ENCODE results near the gene DNPH1. TPM values are rescaled to one million over a fixed set of nuclear protein-coding genes. Genes with fewer than 3 reads are reported as not detected.

Gene DNPH1
- total and polyA plus RNA-seq, 9 donors: 20.1 to 32.0 (median 27.1) TPM

DNA sequence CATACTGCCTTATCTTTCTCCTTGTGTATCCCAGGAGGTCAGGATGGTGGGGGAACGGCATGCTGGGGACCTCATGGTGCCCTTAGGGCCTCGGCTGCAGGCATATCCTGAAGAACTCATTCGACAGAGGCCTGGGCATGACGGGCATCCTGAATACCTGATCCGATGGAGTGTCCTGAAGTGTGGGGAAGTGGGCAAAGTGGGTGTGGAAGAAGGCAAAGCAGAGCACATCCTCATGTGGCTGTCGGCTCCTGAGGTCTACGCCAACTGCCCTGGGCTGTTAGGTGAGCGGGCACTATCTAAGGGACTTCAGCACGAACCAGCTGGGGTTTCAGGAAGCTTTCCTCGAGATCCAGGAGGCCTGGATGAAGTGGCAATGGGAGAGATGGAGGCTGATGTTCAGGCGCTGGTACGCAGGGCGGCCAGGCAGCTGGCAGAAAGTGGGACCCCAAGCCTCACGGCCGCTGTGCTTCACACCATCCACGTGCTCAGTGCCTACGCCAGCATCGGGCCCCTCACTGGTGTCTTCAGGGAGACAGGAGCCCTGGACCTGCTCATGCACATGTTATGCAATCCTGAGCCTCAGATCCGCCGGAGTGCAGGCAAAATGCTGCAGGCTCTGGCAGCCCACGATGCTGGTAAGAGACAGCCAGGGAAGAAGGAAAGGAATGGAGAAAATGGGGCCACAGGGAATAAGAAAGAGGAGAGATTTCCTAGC, 44.9 kb downstream of the DNPH1 start:
- Histone ChIP-seq H3K27me3 (ENCODE audit: control insufficient read depth, insufficient read depth, low read length) (no peaks in the 10 kb centered on the region), H3K36me3 (ENCODE audit: control insufficient read depth, insufficient read depth, low read length) (peaks cover 66% of the 10 kb centered on the region), H3K27ac (ENCODE audit: low read length) (no peak overlapping the region), H3K9me3 (replicated peaks; ENCODE audit: control insufficient read depth, low read depth, low read length) (no peaks in the 10 kb centered on the region), H3K4me3 (ENCODE audit: low read length) (no peak overlapping the region), H3K4me1 (ENCODE audit: control insufficient read depth, insufficient read depth, low read length) (peaks cover 18% of the 10 kb centered on the region)
- DNase-seq: no peak
- WGBS (ENCODE audit: insufficient coverage): 89% methylated on average over 21 of the region's 21 CpGs

DNA sequence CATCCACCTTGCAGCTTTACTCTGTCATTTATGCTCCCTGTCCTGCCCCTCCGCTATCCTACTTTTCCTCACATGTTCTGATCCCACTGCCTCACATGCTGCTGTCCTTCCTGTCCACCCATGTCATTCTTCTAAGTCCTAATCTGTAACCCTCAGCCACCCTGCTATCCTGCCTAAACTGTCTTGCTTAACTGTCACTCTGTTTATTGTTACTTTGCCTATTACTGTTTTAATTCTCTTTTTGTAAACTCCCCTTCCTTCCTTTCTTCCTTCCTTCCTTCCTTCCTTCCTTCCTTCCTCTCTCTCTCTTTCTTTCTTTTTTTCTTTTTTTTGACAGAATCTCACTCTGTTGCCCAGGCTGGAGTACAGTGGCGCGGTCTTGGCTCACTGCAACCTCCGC, 45.8 kb downstream of the DNPH1 start:
- Histone ChIP-seq H3K27me3 (ENCODE audit: control insufficient read depth, insufficient read depth, low read length) (no peaks in the 10 kb centered on the region), H3K9me3 (replicated peaks; ENCODE audit: control insufficient read depth, low read depth, low read length) (no peaks in the 10 kb centered on the region), H3K4me3 (ENCODE audit: low read length) (no peak overlapping the region), H3K4me1 (ENCODE audit: control insufficient read depth, insufficient read depth, low read length) (peaks cover 18% of the 10 kb centered on the region), H3K27ac (ENCODE audit: low read length) (no peak overlapping the region), H3K36me3 (ENCODE audit: control insufficient read depth, insufficient read depth, low read length) (peaks cover 69% of the 10 kb centered on the region)
- WGBS (ENCODE audit: insufficient coverage): 100% methylated on average over 4 of the region's 4 CpGs
- DNase-seq: no peak

DNA sequence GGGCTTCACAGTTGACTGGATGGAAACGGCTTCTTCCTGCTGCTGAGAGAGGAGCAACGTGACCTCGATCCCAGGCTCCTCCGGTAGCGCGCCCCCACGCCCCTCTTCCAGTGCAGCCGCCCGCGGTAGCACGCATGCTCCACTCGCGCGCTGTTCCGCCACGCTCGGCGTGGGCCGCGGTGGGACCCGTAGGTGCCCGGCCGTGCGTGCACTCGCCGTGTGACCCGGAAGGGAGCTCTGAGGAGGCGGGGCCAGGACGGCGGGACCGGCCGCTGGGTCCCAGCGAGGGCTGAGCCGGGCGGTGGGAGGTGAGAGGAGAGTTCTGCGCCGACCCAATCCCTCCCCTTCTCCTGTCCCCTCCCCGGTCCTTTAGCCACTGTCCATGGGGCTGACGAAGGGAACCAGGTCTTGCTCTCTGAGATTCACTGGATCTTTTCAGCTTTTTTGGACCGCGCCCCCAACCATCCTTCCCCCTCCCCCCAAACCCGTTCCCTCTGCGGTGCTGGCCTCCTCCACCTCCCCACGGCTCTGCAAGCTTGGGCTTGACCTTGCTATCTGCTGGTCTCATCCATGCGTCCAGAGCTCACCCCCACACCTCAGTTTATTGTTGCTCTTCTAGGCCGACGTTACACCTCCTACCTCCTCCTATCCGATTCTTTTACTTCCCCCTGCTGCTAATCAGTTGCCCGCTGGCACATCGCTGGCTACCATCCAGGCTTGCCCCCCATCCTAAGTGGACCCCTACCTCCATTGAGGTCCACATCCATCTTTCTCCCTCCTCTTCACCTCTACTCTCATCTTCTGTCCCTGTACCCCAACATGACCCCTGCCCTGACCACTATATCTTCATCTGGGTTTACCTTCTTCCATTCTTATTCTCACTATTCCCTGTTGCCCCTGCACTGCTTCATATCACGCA, 47.1 kb downstream of the DNPH1 start, which contains the start of gene CUL9:
Gene CUL9, plus strand, starts transcription at position 255 of the 919 bp plus-strand sequence. CDS start 2,115 bp downstream, outside the sequence.
- H3K9me3 ChIP-seq (replicated peaks; ENCODE audit: control insufficient read depth, low read depth, low read length): no peaks in the 10 kb centered on the region
- peak; percentile 92 for DNase-seq
- H3K4me1 ChIP-seq (ENCODE audit: control insufficient read depth, insufficient read depth, low read length): peaks cover 18% of the 10 kb centered on the region
- 2% methylated on average over 47 of the region's 51 CpGs for WGBS (ENCODE audit: insufficient coverage)
- no peaks in the 10 kb centered on the region for H3K27me3 ChIP-seq (ENCODE audit: control insufficient read depth, insufficient read depth, low read length)
- H3K4me3 ChIP-seq (ENCODE audit: low read length): peak within 1 kb of the TSS; percentile 85
- H3K36me3 ChIP-seq (ENCODE audit: control insufficient read depth, insufficient read depth, low read length): peaks cover 63% of the 10 kb centered on the region
- H3K27ac ChIP-seq (ENCODE audit: low read length): peak within 1 kb of the TSS; percentile 56

DNA sequence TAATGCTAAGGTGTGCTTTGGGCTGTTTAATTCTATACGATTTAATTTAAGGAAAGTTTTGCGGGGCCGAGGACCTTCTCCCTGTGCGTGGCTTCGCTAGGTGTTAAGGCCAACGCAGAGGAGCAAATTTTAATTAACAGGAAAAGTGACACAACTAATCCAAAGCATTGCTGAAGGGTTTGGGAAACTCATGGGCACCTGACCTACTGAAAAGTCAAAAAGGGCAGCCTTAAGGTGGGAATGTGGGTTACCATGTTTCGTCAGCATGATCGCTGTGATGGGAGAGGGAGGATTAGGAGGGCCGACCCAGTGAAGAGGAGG, 47.7 kb downstream of the DNPH1 start:
- H3K9me3 ChIP-seq (replicated peaks; ENCODE audit: control insufficient read depth, low read depth, low read length): no peaks in the 10 kb centered on the region
- H3K27me3 ChIP-seq (ENCODE audit: control insufficient read depth, insufficient read depth, low read length): no peaks in the 10 kb centered on the region
- peak overlapping the region; percentile 85 for H3K4me3 ChIP-seq (ENCODE audit: low read length)
- no peak for DNase-seq
- H3K27ac ChIP-seq (ENCODE audit: low read length): peak overlapping the region; percentile 56
- peaks cover 18% of the 10 kb centered on the region for H3K4me1 ChIP-seq (ENCODE audit: control insufficient read depth, insufficient read depth, low read length)
- WGBS (ENCODE audit: insufficient coverage): 31% methylated on average over 7 of the region's 9 CpGs
- peaks cover 62% of the 10 kb centered on the region for H3K36me3 ChIP-seq (ENCODE audit: control insufficient read depth, insufficient read depth, low read length)

DNA sequence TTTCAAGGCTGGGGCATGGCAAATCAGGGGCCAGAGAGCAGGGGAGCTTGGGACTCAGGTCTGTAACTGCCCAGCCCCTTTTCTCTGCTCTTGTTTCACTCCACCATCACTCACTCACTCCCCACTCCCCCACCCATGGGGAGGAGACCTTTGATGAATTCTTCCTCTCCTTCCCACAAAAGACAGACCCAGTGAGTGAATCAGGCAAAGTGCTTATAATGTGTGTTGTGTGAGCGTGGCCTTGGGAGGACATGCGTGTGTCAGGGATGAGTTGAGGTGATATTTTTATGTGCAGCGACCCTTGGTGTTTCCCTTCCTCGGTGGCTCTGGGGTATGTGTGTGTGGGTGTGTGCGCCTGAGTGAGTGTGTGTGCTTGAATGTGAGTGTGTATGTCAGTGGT, 48.3 kb downstream of the DNPH1 start:
- Histone ChIP-seq H3K27ac (ENCODE audit: low read length) (peak overlapping the region; percentile 56), H3K36me3 (ENCODE audit: control insufficient read depth, insufficient read depth, low read length) (peaks cover 62% of the 10 kb centered on the region), H3K9me3 (replicated peaks; ENCODE audit: control insufficient read depth, low read depth, low read length) (no peaks in the 10 kb centered on the region), H3K4me1 (ENCODE audit: control insufficient read depth, insufficient read depth, low read length) (peaks cover 18% of the 10 kb centered on the region), H3K27me3 (ENCODE audit: control insufficient read depth, insufficient read depth, low read length) (no peaks in the 10 kb centered on the region), H3K4me3 (ENCODE audit: low read length) (no peak overlapping the region)
- 28% methylated on average over 4 of the region's 5 CpGs for WGBS (ENCODE audit: insufficient coverage)
- DNase-seq: no peak

DNA sequence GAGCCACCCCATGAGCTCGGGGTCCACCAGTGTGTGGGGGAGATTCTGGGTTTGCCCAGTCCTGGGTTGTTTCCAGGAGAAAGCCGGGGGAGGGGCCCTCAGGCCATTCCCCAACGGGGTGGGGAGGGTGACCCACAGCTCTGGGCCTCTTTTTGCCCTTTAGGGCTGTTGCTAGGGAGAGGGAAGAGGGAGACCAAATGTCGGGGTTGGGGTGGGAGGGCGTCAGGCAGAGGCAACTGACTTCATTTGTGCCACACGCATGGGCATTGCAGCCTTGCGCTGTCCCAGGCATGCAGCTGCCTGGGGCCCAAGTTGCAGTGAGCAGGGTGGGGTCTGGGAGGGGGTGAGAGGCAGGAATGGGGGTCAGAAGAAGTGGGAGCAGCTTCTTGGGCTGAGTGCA, 49.2 kb downstream of the DNPH1 start:
- Histone ChIP-seq H3K27me3 (ENCODE audit: control insufficient read depth, insufficient read depth, low read length) (no peaks in the 10 kb centered on the region), H3K4me1 (ENCODE audit: control insufficient read depth, insufficient read depth, low read length) (peaks cover 27% of the 10 kb centered on the region), H3K4me3 (ENCODE audit: low read length) (no peak overlapping the region), H3K9me3 (replicated peaks; ENCODE audit: control insufficient read depth, low read depth, low read length) (no peaks in the 10 kb centered on the region), H3K36me3 (ENCODE audit: control insufficient read depth, insufficient read depth, low read length) (peaks cover 63% of the 10 kb centered on the region), H3K27ac (ENCODE audit: low read length) (no peak overlapping the region)
- WGBS (ENCODE audit: insufficient coverage): 81% methylated on average over 6 of the region's 7 CpGs
- DNase-seq: no peak

DNA sequence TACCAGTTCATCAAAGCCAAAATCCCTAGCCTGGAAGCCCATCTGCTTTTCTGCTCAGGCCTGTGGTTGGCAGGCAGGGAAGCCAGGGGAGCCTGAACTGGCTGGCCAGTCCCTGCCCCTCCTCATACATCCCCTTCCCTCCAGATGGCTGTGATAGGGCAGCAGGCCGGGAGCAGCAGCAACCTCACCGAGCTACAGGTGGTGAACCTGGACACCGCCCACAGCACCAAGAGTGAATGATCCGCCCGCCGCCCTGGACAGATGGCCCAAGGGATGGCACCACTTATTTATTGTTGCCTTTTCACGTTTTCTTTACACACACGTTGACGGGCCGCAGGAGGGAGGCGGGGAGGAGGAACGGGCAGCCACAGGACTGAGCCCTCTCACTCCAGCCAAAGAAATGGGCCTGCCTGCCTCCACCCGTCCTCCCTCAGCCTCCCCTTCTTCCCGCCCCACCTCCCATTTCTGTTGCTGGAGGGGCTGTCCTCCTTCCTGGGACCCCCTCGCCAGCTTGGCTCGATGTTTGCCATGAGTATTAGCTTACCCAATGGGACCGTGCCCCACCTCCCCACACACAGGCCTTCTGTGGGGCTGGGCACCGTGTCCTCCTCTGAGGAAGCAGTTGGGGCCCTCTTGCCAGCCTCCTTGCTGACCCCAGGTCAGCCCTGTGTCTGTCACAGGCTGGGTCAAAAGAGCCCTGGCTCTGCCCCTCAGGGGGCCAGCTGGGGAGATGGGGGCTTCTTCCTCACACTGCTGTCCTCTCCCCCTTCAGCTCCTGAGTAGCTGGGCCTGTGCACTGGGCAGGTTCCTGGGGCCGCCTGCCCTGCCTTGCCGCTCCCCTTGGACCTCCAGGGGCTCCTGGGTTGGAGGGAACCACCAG, 50.1 kb downstream of the DNPH1 start:
- no peaks in the 10 kb centered on the region for H3K27me3 ChIP-seq (ENCODE audit: control insufficient read depth, insufficient read depth, low read length)
- no peaks in the 10 kb centered on the region for H3K9me3 ChIP-seq (replicated peaks; ENCODE audit: control insufficient read depth, low read depth, low read length)
- H3K4me3 ChIP-seq (ENCODE audit: low read length): no peak overlapping the region
- peaks cover 31% of the 10 kb centered on the region for H3K4me1 ChIP-seq (ENCODE audit: control insufficient read depth, insufficient read depth, low read length)
- DNase-seq: no peak
- no peak overlapping the region for H3K27ac ChIP-seq (ENCODE audit: low read length)
- 87% methylated on average over 17 of the region's 20 CpGs for WGBS (ENCODE audit: insufficient coverage)
- H3K36me3 ChIP-seq (ENCODE audit: control insufficient read depth, insufficient read depth, low read length): peaks cover 57% of the 10 kb centered on the region

DNA sequence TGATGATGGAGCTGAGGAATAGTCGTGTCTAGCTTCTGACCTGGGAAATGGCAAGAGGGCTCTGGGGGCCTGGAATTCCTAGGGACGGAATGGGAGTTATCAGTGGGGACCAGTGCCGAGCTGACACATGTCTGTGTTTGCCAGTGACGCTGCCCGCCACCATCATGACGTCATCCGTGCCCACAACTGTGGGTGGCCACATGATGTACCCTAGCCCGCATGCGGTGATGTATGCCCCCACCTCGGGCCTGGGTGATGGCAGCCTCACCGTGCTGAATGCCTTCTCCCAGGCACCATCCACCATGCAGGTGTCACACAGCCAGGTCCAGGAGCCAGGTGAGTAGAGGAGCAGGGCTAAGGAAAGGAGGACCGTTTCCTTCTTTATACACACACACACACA, 51.1 kb downstream of the DNPH1 start:
- no peak for DNase-seq
- Histone ChIP-seq H3K36me3 (ENCODE audit: control insufficient read depth, insufficient read depth, low read length) (peaks cover 61% of the 10 kb centered on the region), H3K9me3 (replicated peaks; ENCODE audit: control insufficient read depth, low read depth, low read length) (no peaks in the 10 kb centered on the region), H3K4me3 (ENCODE audit: low read length) (no peak overlapping the region), H3K27me3 (ENCODE audit: control insufficient read depth, insufficient read depth, low read length) (no peaks in the 10 kb centered on the region), H3K27ac (ENCODE audit: low read length) (no peak overlapping the region), H3K4me1 (ENCODE audit: control insufficient read depth, insufficient read depth, low read length) (peaks cover 38% of the 10 kb centered on the region)
- WGBS (ENCODE audit: insufficient coverage): 97% methylated on average over 7 of the region's 12 CpGs

DNA sequence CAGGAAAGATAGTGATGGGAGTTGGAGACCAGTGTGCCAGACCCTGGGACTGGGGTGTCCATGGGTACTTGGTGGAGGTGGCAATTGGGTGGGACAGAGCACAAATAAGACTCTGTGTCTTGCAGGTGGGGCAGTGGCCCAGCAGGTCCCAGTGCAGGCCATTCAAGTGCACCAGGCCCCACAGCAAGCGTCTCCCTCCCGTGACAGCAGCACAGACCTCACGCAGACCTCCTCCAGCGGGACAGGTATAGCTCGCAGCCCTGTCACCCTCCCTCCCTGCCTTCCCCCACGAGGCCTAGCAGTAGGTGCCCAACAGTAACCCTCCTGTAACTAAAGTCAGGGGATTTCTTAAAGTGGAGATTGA, 52.9 kb downstream of the DNPH1 start:
- 100% methylated on average over 1 of the region's 6 CpGs for WGBS (ENCODE audit: insufficient coverage)
- Histone ChIP-seq H3K9me3 (replicated peaks; ENCODE audit: control insufficient read depth, low read depth, low read length) (no peaks in the 10 kb centered on the region), H3K27ac (ENCODE audit: low read length) (no peak overlapping the region), H3K36me3 (ENCODE audit: control insufficient read depth, insufficient read depth, low read length) (peaks cover 62% of the 10 kb centered on the region), H3K4me1 (ENCODE audit: control insufficient read depth, insufficient read depth, low read length) (peaks cover 35% of the 10 kb centered on the region), H3K4me3 (ENCODE audit: low read length) (no peak overlapping the region), H3K27me3 (ENCODE audit: control insufficient read depth, insufficient read depth, low read length) (no peaks in the 10 kb centered on the region)
- DNase-seq: no peak
